Neural crest cell (in vitro differentiated cells): ENCODE measurements around the gene ENTPD5. TPM values are rescaled to one million over a fixed set of nuclear protein-coding genes. Genes with fewer than 3 reads are reported as not detected.
"Not testable (repeated sequence)": the region's sequence is repeated elsewhere in the genome, so short reads cannot be mapped to it uniquely, and the experiment has no call there.

Source experiments
- DNase-seq: peaks from one replicate; pipeline ENCODE4 v3.0.0; 2021; ENCODE audit warnings: low read depth, mixed read lengths, low spot score
- H3K27ac Mint-ChIP-seq: one replicate; pipeline ENCODE4 v1.8.0; 2021; ENCODE audit warnings: mild to moderate bottlenecking, mixed read lengths; ENCODE audit not compliant: unreplicated experiment
- H3K27me3 Mint-ChIP-seq: 2 replicates; pipeline ENCODE4 v1.8.0; 2021; ENCODE audit warnings: low read depth, mild to moderate bottlenecking, mixed read lengths
- H3K36me3 Mint-ChIP-seq: 2 replicates; pipeline ENCODE4 v1.8.0; 2021; ENCODE audit warnings: low read depth, mild to moderate bottlenecking, mixed read lengths
- H3K4me1 Mint-ChIP-seq: 2 replicates; pipeline ENCODE4 v1.8.0; 2021; ENCODE audit warnings: mixed read lengths
- H3K4me3 Mint-ChIP-seq: one replicate; pipeline ENCODE4 v1.8.0; 2021; ENCODE audit warnings: mild to moderate bottlenecking, mixed read lengths
- H3K9me3 Mint-ChIP-seq: 2 replicates; pipeline ENCODE4 v1.8.0; 2021; ENCODE audit warnings: mixed read lengths
- CTCF ChIP-seq: fragments of 200-600 bp; sonication (generic); conservative IDR thresholded peaks from 2 replicates; pipeline ENCODE4 v1.5.0; 2021; ENCODE audit warnings: antibody characterized with exemption, mild to moderate bottlenecking
- total RNA-seq: library from RNA; stranded (reverse); gene quantifications from 2 replicates; pipeline ENCODE4 v1.2.1, GENCODE V29; 2021

The ENTPD5 gene
- total RNA-seq, 1 donor from 2014 or later = 9.5 TPM

DNA sequence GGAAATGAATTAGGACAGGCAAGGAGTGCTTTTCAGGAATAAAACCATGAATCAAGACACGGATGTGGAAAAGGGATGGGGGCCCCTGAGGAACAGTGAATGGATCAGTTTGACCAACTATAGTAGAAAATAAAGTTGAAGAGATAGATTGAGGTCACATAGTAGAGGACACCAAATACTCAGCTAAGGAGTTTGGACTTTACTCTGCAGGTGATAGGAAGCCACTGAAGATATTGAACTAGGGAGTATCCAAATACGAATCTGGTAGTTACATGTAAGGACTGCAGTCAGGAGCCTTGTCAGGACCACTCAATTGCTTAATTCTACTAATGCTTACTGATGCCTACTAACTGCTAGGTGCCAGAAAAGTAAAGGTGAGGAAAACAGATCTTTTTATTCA is 20.4 kb downstream of the ENTPD5 start:
- Mint-ChIP-seq H3K27ac (no peak overlapping the region), H3K27me3 (no peaks in the 10 kb centered on the region), H3K9me3 (no peaks in the 10 kb centered on the region), H3K36me3 (no peaks in the 10 kb centered on the region), H3K4me3 (no peak overlapping the region), H3K4me1 (no peaks in the 10 kb centered on the region)
- no peak for TF ChIP-seq CTCF
- no peak for DNase-seq

DNA sequence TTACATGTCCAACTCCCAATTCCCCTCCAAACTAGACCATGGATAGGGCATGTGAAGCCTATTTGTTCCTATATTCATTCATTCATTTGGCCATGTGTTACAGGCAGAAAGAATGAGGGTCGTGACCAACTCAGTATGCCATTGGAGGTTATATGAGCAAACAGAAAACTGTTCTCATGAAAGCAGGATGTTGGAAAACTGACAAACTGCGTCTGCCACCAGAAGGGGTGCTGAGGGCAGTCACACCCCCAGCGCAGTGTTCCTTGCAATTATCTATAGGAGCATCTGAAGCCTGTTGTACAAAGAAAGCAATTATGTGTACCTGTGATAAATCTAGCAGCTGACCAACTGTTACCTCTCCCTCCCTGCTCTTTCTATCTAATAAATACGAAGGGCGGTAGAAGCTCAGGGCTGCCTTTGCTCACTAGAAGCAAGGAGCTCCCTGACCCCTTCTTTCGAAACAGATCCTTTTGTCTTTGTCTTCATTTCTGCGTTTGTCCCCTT is 21.1 kb downstream of the ENTPD5 start:
- Mint-ChIP-seq H3K4me1 (no peaks in the 10 kb centered on the region), H3K9me3 (no peaks in the 10 kb centered on the region), H3K27ac (no peak overlapping the region), H3K27me3 (no peaks in the 10 kb centered on the region), H3K36me3 (no peaks in the 10 kb centered on the region), H3K4me3 (no peak overlapping the region)
- TF ChIP-seq CTCF = no peak
- DNase-seq = no peak

- H3K27ac Mint-ChIP-seq = no peak overlapping the region
- H3K27me3 Mint-ChIP-seq = no peaks in the 10 kb centered on the region
- TF ChIP-seq CTCF = no peak
- no peaks in the 10 kb centered on the region for H3K4me1 Mint-ChIP-seq
- no peaks in the 10 kb centered on the region for H3K9me3 Mint-ChIP-seq
- H3K4me3 Mint-ChIP-seq = no peak overlapping the region
- no peaks in the 10 kb centered on the region for H3K36me3 Mint-ChIP-seq
- no peak for DNase-seq
Observed at GRCh38 chr14:73997108-73997943, 21.8 kb downstream of the ENTPD5 start.

GRCh38 chr14:73996731-73997107 is 22.4 kb downstream of the ENTPD5 start:
- TF ChIP-seq CTCF = no peak
- Mint-ChIP-seq H3K9me3 (no peaks in the 10 kb centered on the region), H3K4me1 (no peaks in the 10 kb centered on the region), H3K4me3 (no peak overlapping the region), H3K36me3 (no peaks in the 10 kb centered on the region), H3K27me3 (no peaks in the 10 kb centered on the region), H3K27ac (no peak overlapping the region)
- no peak for DNase-seq

DNA sequence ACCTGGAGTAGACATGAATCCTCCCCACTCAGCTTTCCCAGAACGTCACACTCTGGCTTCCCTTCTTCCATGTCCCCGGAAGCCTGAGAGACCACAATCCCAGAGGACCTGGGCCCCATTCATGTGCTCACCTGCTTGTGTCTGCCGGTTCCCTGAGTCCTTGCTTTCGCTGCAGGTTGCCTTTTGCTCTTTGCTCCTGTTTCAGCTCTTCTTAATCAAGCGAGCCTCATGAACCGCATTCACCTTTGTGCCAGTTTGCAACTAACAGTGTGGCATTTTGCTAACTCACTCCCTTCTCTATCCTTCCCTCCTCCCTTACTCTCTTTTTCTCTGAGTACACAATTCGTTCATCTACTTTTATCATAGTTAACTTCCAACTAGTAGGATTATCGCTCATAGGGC is 23.1 kb downstream of the ENTPD5 start:
- Mint-ChIP-seq H3K4me1 (no peaks in the 10 kb centered on the region), H3K9me3 (no peaks in the 10 kb centered on the region), H3K36me3 (no peaks in the 10 kb centered on the region), H3K27me3 (no peaks in the 10 kb centered on the region), H3K4me3 (no peak overlapping the region), H3K27ac (no peak overlapping the region)
- no peak for DNase-seq
- TF ChIP-seq CTCF = no peak

- not testable (repeated sequence) for H3K27me3 Mint-ChIP-seq, H3K4me3 Mint-ChIP-seq, H3K4me1 Mint-ChIP-seq, DNase-seq, H3K36me3 Mint-ChIP-seq, H3K27ac Mint-ChIP-seq, H3K9me3 Mint-ChIP-seq
Observed at GRCh38 chr14:73994926-73995325, 24.2 kb downstream of the ENTPD5 start.
